ENCODE data around the gene ACIN1.

ACIN1 gene

DNA sequence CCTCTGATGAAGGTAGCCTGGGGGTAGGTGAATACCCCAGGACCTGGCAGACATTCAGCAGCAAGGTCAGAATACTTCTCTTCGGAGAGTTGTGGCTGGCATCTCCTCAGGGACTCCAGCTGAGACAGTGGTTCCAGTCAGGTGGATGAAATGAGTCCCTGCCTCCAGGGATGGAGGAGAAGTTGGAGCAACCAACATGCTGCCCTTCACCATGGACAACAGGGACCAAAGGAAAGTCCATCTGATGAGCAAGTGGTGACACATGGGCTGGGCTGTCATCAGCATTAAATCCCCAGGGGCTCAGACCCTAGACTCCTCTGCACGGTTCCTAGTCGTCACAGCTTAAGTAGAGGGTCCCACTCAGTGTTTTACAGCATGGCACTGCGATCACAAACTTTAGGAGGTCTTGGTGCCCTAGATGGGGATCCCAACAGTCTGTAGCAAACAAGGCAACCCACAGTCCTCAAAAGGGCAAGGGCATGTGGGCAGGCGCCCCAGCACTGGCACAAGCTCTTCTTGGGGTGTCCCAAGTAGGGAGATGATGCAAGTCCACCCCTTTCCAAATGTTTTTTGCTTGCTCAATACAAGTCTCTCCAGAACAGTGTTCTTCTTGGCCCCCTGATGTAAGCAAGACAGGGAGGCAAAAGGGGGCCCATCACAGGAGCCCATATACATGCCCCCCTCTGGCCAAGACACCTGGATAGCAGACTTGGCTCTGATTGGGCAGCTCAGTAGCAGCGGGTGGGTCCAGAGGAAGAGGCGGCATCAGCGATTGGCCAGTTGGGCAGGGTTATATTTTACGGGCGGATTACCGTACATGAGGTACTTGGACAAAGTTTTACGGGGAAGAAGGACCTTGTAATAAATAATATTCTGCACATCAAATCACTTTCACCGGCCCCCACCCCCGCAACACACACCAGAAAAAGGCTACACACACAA lies 26.8 kb downstream of the ACIN1 start:
- peak overlapping the region; percentile 79 for H3K4me3 ChIP-seq (replicated peaks; ENCODE audit: low read depth, low read length)
- TF ChIP-seq, protein P1, sequence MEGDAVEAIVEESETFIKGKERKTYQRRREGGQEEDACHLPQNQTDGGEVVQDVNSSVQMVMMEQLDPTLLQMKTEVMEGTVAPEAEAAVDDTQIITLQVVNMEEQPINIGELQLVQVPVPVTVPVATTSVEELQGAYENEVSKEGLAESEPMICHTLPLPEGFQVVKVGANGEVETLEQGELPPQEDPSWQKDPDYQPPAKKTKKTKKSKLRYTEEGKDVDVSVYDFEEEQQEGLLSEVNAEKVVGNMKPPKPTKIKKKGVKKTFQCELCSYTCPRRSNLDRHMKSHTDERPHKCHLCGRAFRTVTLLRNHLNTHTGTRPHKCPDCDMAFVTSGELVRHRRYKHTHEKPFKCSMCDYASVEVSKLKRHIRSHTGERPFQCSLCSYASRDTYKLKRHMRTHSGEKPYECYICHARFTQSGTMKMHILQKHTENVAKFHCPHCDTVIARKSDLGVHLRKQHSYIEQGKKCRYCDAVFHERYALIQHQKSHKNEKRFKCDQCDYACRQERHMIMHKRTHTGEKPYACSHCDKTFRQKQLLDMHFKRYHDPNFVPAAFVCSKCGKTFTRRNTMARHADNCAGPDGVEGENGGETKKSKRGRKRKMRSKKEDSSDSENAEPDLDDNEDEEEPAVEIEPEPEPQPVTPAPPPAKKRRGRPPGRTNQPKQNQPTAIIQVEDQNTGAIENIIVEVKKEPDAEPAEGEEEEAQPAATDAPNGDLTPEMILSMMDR (IDR thresholded peaks at IDR 0.05; ENCODE audit: low read depth, low read length, missing control alignments): no peak

GRCh38 chr14:23066855-23067744 lies 27.8 kb downstream of the ACIN1 start:
- no peak overlapping the region for H3K4me3 ChIP-seq (replicated peaks; ENCODE audit: low read depth, low read length)
- TF ChIP-seq, protein P1 (IDR thresholded peaks at IDR 0.05; ENCODE audit: low read depth, low read length, missing control alignments): no peak
- DNase-seq (ENCODE audit: extremely low read depth, low read depth): no peak

More for the DNA sequence above, 26.8 kb downstream of the ACIN1 start:
- no peak for DNase-seq (ENCODE audit: extremely low read depth, low read depth)

DNA sequence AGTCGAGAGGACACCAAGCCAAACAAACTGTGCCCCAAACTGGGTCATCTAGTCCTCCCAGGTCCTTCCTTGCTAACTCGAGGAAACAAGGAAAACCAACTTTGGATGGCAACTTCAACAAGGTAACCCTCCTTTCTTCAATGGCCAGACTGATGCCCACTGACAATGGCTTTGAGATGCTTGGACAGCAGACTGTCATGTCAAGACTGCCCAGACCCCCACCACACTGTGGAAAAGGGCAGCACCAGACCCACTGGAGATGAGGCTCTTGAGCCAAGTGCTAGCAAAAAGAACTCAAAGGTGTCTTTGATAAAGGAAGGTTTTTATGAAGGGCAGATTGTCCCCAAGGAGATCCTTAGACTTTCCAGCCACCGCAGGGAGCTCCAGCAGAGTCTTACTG lies 28.6 kb downstream of the ACIN1 start:
- no peak overlapping the region for H3K4me3 ChIP-seq (replicated peaks; ENCODE audit: low read depth, low read length)
- no peak for DNase-seq (ENCODE audit: extremely low read depth, low read depth)
- TF ChIP-seq, protein P1 (IDR thresholded peaks at IDR 0.05; ENCODE audit: low read depth, low read length, missing control alignments): no peak

DNA sequence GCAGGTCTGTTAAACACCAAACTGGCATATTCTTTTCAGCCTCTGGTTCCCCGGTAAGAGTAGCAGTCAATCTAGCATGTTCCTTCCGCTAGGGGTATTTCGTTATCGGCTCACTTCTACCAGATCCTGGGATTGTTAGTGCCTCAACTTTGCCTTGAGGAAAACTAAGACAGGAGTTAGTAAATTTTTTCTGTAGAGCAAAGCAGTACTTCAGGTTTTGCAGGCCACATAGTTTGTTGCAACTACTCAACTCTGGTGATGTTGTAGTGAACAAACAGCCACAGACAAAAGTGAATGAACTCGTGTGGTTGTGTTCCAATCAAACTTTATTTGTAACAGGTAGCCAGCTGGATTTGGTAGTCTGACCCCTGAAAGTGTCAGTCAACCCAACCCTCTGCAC lies 31.3 kb downstream of the ACIN1 start:
- H3K4me3 ChIP-seq (replicated peaks; ENCODE audit: low read depth, low read length): no peak overlapping the region
- TF ChIP-seq, protein P1 (IDR thresholded peaks at IDR 0.05; ENCODE audit: low read depth, low read length, missing control alignments): no peak
- DNase-seq (ENCODE audit: extremely low read depth, low read depth): no peak

GRCh38 chr14:23062002-23062401 lies 32.9 kb downstream of the ACIN1 start:
- TF ChIP-seq, protein P1 (IDR thresholded peaks at IDR 0.05; ENCODE audit: low read depth, low read length, missing control alignments): no peak
- peak; percentile 93 for DNase-seq (ENCODE audit: extremely low read depth, low read depth)
- H3K4me3 ChIP-seq (replicated peaks; ENCODE audit: low read depth, low read length): no peak overlapping the region

- TF ChIP-seq, protein P1 (IDR thresholded peaks at IDR 0.05; ENCODE audit: low read depth, low read length, missing control alignments): no peak
- H3K4me3 ChIP-seq (replicated peaks; ENCODE audit: low read depth, low read length): no peak overlapping the region
- no peak for DNase-seq (ENCODE audit: extremely low read depth, low read depth)
These were observed 34.2 kb downstream of the ACIN1 start for GRCh38 chr14:23060536-23061260.
